GM18909 (cell line): ENCODE results near the gene PGLYRP2.

ENCODE experiments used
- ATAC-seq: cut with Tn5 transposase; IDR thresholded peaks from one replicate; pipeline ENCODE4 v1.9.1; 2021; ENCODE audit warnings: mild to moderate bottlenecking; ENCODE audit not compliant: unreplicated experiment, poor library complexity

The PGLYRP2 gene

GRCh38 chr19:15456871-15457700 is 22.2 kb downstream of the PGLYRP2 start:
- ATAC-seq: no peak

GRCh38 chr19:15456441-15456840 is 22.9 kb downstream of the PGLYRP2 start:
- ATAC-seq: no peak

- no peak for ATAC-seq
These were observed 23.3 kb downstream of the PGLYRP2 start for GRCh38 chr19:15455996-15456395.

GRCh38 chr19:15453906-15454860 is 25.1 kb downstream of the PGLYRP2 start:
- ATAC-seq: no peak

- no peak for ATAC-seq
These were observed 26.2 kb downstream of the PGLYRP2 start for GRCh38 chr19:15453091-15453578.

GRCh38 chr19:15452111-15453047 is 26.9 kb downstream of the PGLYRP2 start:
- no peak for ATAC-seq

GRCh38 chr19:15450528-15450890 is 28.8 kb downstream of the PGLYRP2 start:
- no peak for ATAC-seq

GRCh38 chr19:15449620-15450527 is 29.4 kb downstream of the PGLYRP2 start, which contains the start of gene WIZ:
TSS of gene WIZ (minus strand) at chr19:15449956. CDS start at chr19:15448307, 1,649 bp downstream.
- no peak for ATAC-seq

GRCh38 chr19:15448778-15449619 is 30.3 kb downstream of the PGLYRP2 start:
- ATAC-seq: no peak

- no peak for ATAC-seq
These were observed 31.1 kb downstream of the PGLYRP2 start for GRCh38 chr19:15448044-15448777.

- no peak for ATAC-seq
These were observed 32.2 kb downstream of the PGLYRP2 start for GRCh38 chr19:15447057-15447456.

GRCh38 chr19:15445807-15446376 is 33.4 kb downstream of the PGLYRP2 start:
- no peak for ATAC-seq

- ATAC-seq: no peak
These were observed 34.1 kb downstream of the PGLYRP2 start for GRCh38 chr19:15445227-15445605.

GRCh38 chr19:15444505-15445226 is 34.6 kb downstream of the PGLYRP2 start:
- no peak for ATAC-seq

- no peak for ATAC-seq
These were observed 35.5 kb downstream of the PGLYRP2 start for GRCh38 chr19:15443838-15444237.

- no peak for ATAC-seq
These were observed 36.0 kb downstream of the PGLYRP2 start for GRCh38 chr19:15443325-15443724.
